H1 (cell line): ENCODE measurements around the gene CD44. TPM values are rescaled to one million over a fixed set of nuclear protein-coding genes. Genes with fewer than 3 reads are reported as not detected.

Experiments used
- BRCA1 ChIP-seq: IDR thresholded peaks from 2 replicates; pipeline ENCODE4 v1.6.1; 2012; ENCODE audit warnings: low read depth, low read length, improper control_type of control experiment
- FOSL1 ChIP-seq: IDR thresholded peaks from 2 replicates; pipeline ENCODE4 v1.6.1; 2011; ENCODE audit warnings: mild to moderate bottlenecking, low read depth, low read length, moderate library complexity; ENCODE audit not compliant: insufficient read depth
- SAP30 ChIP-seq: fragments of 300-600 bp; sonication (generic); IDR thresholded peaks from 2 replicates; pipeline ENCODE4 v1.7.1; 2012; ENCODE audit warnings: low read length, moderate library complexity, mild to moderate bottlenecking, inconsistent platforms; ENCODE audit not compliant: insufficient read depth, insufficient replicate concordance
- SIX5 ChIP-seq: IDR thresholded peaks from 2 replicates; pipeline ENCODE4 v1.6.1; 2011; ENCODE audit warnings: mild to moderate bottlenecking, low read depth, low read length
- YY1 ChIP-seq: IDR thresholded peaks from 2 replicates; pipeline ENCODE4 v1.6.1; 2011; ENCODE audit warnings: low read depth, mild to moderate bottlenecking, low read length
- ZNF274 ChIP-seq: IDR thresholded peaks from 2 replicates; pipeline ENCODE4 v1.7.0; 2012; ENCODE audit warnings: low read length, borderline replicate concordance; ENCODE audit errors: extremely low read depth
- polyA plus RNA-seq, 7 experiments: library from polyadenylated mRNA; depleted of rRNA in 3 of 7; stranded (reverse) in 5 of 7; unstranded in 2 of 7; fragments of >200 nt in 5 of 7; fragments of 200-250 nt in 2 of 7; gene quantifications; 1 replicate in 5 of 7; 2 replicates in 1 of 7; 4 replicates in 1 of 7; pipeline versions ENCODE4 v1.2.1 to v1.2.3, GENCODE V29; 2011 to 2013; ENCODE audit warnings: missing spikeins in 2 of 7, mixed read lengths in 2 of 7
- total RNA-seq: library from RNA; stranded (reverse); fragmentation: NEBNext Ultra II Directional; extraction: Animal tissue kit (Norgen Biotek cat#: 25700); gene quantifications from 2 replicates; pipeline ENCODE4 v1.2.1, GENCODE V29; 2021

CD44 gene
- total and polyA plus RNA-seq, 2 of the 8 experiments (the other 6 are each of a cell fraction or from before 2014, with no cell fraction given) = 11.8 to 13.7 TPM

- TF ChIP-seq ZNF274 = no peak
- no peak for TF ChIP-seq SAP30
- TF ChIP-seq FOSL1 = no peak
- no peak for TF ChIP-seq SIX5
- TF ChIP-seq YY1 = no peak
- no peak for TF ChIP-seq BRCA1
Observed at GRCh38 chr11:35241531-35241930, 102.6 kb downstream of the CD44 start (continued).
